Midbrain (tissue), 1 donor: ENCODE results near the gene CREM.

Experiments used
- DNase-seq: peaks from one replicate; lab custom pipeline; 2025; lab: John Stamatoyannopoulos, UW

The CREM gene

DNA sequence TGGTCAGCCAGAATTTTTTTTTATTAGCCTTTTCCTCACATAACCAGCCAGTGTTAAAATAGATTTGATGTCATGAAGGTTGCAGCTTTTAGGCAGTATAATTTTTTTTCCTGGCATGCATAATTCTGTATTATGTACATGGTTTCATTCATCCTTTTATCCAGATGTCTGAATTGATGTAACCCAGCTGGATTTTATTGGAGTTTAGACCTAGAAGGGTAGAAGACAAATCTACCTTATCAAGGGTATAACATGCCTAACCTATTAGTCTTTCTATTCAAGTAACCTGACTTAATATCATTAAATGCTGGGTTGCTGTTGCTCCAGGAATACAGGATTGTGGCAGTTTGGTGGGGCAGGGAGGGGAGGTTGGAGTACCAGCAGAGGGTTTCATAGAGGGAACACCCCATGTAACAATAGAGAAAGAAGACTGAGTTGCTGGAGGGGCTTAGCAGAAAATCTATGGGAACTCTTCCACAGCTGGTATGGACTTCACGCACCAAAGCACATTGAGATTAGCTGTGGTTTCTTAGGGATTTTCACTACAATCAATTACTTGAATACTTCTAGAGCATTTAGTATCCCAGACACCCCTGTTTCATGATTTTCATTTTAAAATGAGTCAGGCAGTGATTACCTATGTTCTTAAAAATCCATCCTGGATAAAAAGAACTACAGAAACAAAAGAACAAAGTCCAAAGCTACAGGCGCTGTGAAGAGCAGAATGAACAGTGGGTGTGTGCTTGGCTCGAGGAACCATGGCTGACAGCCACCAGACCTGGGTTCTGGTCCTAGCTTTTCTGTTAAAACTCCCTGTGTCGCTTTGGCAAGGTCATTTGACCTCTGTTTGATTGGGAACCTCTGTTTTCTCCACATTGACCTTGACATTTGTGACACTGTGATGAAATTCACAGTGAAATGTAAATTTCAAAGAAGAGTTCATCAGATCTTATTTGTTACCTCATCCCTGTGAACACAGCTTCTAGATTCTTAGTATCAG is 93.5 kb downstream of the CREM start:
- no peak for DNase-seq

- DNase-seq, result no peak
Observed at GRCh38 chr10:35223016-35223415, 96.4 kb downstream of the CREM start.

GRCh38 chr10:35224045-35224740 is 97.5 kb downstream of the CREM start:
- DNase-seq, result no peak

- DNase-seq, result no peak
Observed at GRCh38 chr10:35225204-35225603, 98.6 kb downstream of the CREM start.

GRCh38 chr10:35226507-35226906 is 99.9 kb downstream of the CREM start:
- DNase-seq, result no peak

DNA sequence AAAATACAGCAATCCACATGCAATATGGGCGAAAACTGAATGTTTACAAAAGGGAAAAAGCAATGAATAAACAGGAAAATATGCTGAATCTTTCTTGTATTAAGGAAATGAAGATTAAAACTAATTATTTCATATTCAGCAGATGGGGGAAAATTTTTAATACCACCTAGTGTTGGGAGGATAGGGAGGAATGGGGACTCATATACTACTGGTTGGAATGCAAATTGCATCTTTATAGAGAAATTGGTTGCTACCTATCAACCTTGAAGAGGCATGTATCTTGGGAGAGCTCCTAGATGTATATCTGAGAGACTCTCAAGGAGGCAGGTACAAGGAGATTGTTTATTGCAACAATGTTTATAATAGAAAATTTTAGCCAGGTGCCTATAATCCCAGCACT is 101.4 kb downstream of the CREM start:
- no peak for DNase-seq

GRCh38 chr10:35231646-35232045 is 105.0 kb downstream of the CREM start:
- DNase-seq, result no peak

- DNase-seq, result no peak
Observed at GRCh38 chr10:35232527-35232926, 105.9 kb downstream of the CREM start.

DNA sequence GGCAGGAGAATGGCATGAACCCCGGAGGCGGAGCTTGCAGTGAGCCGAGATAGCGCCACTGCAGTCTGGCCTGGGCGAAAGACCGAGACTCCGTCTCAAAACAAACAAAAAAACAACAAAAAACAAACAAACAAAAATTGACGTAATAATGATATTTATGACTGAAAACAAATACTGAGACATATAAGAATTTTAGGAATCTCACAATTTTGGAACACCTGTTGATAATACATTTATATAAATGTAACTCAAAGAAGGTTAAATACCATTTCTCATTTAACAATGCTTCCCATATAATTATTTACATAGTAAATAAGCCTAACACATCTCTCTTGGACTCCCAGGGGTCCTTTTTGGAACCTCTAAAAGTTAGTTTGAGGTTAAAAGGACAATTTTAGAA is 107.4 kb downstream of the CREM start:
- DNase-seq, result no peak

- no peak for DNase-seq
Observed at GRCh38 chr10:35236739-35237138, 110.1 kb downstream of the CREM start.

- no peak for DNase-seq
Observed at GRCh38 chr10:35237766-35238512, 111.3 kb downstream of the CREM start.

GRCh38 chr10:35244549-35244948 is 117.9 kb downstream of the CREM start:
- no peak for DNase-seq

GRCh38 chr10:35246770-35247343 is 120.2 kb downstream of the CREM start:
- DNase-seq, result no peak

DNA sequence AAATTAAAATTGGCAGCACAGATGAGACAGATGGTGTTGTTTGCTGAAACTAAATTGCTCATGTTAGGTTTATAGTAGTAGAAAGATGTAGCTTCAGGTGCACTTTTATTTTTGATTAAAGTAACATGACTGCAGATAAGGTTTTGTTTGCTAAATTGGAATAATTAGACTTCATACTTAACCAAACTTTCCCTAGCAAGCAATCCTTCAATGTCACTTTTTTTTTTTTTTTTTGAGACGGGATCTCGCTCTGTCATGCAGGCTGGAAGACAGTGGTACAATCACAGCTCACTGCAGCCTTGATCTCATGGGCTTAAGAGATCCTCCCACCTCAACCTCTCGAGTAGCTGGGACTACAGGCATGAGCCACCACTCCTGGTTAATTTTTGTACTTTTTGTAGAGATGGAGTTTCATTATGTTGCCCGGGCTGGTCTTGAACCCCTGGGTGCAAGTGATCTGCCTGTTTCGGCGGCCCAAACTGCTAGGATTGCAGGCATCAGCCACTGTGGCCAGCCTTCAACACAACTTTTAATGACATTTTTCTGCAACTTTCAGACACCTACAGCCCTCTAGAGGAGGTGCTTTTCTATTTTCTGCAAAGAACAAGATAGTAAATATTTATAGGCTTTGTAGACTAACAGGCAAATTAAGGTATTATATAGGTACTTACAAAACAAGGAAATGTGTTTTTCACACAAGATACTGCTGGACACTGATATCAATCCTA is 124.9 kb downstream of the CREM start:
- no peak for DNase-seq

- DNase-seq, result no peak
Observed at GRCh38 chr10:35257057-35257983, 130.7 kb downstream of the CREM start.

DNA sequence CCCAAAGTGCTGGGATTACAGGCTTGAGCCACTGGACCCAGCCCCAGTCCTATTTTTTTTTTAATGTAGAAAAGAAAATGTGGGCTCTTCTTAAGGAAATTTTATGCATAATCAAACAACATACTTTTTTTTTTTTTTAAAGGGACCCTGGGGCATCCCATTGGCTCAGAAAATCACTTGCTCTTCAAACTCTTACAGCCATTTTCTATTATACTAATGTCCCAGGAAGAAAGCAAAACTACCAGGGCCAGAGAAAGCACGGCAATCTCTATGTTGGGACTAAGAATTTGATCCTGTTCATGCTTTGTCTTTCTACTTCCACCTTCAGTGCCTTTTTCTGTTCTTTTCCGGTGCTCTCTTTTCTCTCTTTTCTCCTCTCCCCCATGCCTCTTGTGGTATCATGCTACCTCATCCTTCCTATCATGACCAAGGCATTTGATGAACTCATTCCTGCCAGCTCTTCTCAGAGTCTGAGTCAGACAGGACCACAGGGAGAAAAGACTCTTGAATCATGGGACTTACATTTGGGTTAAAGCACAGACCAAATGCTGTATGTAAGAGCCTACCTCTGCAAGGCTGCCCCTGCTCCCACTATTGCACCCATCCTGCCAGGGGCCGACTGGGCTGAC is 133.2 kb downstream of the CREM start:
- no peak for DNase-seq

DNA sequence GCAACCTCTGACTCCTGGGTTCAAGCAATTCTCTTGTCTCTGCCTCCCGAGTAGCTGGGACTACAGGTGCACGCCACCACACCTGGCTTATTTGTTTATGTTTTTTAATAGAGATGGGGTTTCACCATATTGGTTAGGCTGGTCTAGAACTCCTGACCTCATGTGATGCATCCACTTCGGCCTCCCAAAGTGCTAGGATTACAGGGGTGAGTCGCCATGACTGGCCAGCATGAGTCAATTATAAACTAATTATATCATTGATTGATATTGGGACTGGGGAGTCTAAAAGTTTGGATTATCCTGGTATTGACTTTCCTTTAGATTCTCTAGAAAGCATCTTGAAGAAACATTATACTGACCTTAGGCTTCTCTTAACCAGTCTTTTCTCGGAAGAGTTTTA is 135.8 kb downstream of the CREM start:
- no peak for DNase-seq
